Suprapubic skin (tissue), 4 donors: Measurements from ENCODE around the gene CENPN. TPM values are rescaled to one million over a fixed set of nuclear protein-coding genes. Genes with fewer than 3 reads are reported as not detected.

Source experiments
- DNase-seq, 2 donors: peaks; one replicate each; pipeline ENCODE4 v3.0.0-alpha.2; 2019; ENCODE audit warnings: low spot score in 2 of 2
- H3K27ac ChIP-seq: fragments of 200-600 bp; sonication (generic); one replicate; pipeline ENCODE4 v1.5.1; 2019
- H3K27me3 ChIP-seq: fragments of 200-600 bp; sonication (generic); one replicate; pipeline ENCODE4 v1.5.1; 2019
- H3K36me3 ChIP-seq: fragments of 200-600 bp; sonication (generic); one replicate; pipeline ENCODE4 v1.5.1; 2019
- H3K4me1 ChIP-seq: fragments of 200-600 bp; sonication (generic); one replicate; pipeline ENCODE4 v1.5.1; 2019
- H3K4me3 ChIP-seq: fragments of 200-600 bp; sonication (generic); one replicate; pipeline ENCODE4 v1.5.1; 2019; ENCODE audit warnings: mild to moderate bottlenecking
- H3K9me3 ChIP-seq: fragments of 200-600 bp; sonication (generic); one replicate; pipeline ENCODE4 v1.5.1; 2019
- EP300 ChIP-seq: sonication (generic); formaldehyde crosslinking; IDR thresholded peaks from one replicate; pipeline ENCODE4 v1.6.1; 2017; ENCODE audit warnings: antibody characterized with exemption
- POLR2A ChIP-seq, 2 donors: fragments of 450-650 bp; IDR thresholded peaks; one replicate each; pipeline ENCODE4 v1.6.1; 2017; ENCODE audit warnings: antibody characterized with exemption in 2 of 2, mild to moderate bottlenecking in 2 of 2, moderate library complexity in 2 of 2
- POLR2AphosphoS5 ChIP-seq, 3 donors: sonication (generic); formaldehyde crosslinking; IDR thresholded peaks; one replicate each; pipeline ENCODE4 v1.6.1; 2017; ENCODE audit warnings: antibody characterized with exemption in 3 of 3
- WGBS: methylation state at CpG from one replicate; pipeline ENCODE4 v1.1.5; 2018; 5-methylcytosine and 5-hydroxymethylcytosine counted together
- total RNA-seq, 4 donors: library from RNA; depleted of rRNA; stranded (reverse); fragments of >200 nt; gene quantifications; one replicate each; pipeline ENCODE4 v1.1.0, GENCODE V29; 2016
- TF ChIP-seq, protein P1 (sequence below), 2 donors: fragments of 200-600 bp in 1 of 2; fragments of 450-650 bp in 1 of 2; sonication (generic) in 1 of 2; IDR thresholded peaks; one replicate each; pipeline ENCODE4 v1.5.1; 2016 to 2019; ENCODE audit warnings: antibody characterized with exemption in 2 of 2, mild to moderate bottlenecking in 1 of 2, moderate library complexity in 1 of 2

CENPN gene
- total RNA-seq, 4 donors from 2014 or later: 2.5 to 7.6 (median 5.5) TPM

DNA sequence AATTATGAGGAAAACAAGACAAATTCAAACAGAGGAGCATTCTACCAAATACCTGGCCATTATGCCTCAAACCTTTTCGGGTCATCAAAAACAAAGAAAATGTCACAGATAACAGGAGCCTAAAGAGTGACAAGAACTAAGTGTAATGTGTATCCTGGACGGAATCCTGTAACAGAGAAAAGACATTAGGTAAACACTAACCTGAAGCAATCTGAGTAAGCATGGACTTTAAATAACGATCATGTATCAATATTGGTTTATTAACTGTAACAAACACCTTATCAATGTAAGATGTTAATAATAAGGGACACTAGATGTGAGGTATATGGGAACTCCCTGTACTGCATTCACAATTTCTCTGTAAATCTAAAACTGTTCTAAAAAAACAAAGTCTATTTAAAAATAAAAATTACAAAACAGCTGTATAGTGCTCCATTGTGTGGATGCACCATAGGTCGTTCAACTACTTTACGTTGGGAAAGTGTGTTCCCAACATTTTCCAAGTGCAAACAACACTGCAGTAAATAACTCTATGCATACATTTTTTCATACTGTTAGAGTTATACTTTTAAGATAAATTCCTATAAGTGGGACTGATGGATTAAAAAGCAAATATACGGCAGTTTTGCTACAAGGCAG is 15.1 kb upstream of the CENPN start:
- TF ChIP-seq POLR2AphosphoS5 (IDR thresholded peaks at IDR 0.05) (no peak), EP300 (no peak), POLR2A (IDR thresholded peaks at IDR 0.05) (no peak)
- TF ChIP-seq, protein P1, sequence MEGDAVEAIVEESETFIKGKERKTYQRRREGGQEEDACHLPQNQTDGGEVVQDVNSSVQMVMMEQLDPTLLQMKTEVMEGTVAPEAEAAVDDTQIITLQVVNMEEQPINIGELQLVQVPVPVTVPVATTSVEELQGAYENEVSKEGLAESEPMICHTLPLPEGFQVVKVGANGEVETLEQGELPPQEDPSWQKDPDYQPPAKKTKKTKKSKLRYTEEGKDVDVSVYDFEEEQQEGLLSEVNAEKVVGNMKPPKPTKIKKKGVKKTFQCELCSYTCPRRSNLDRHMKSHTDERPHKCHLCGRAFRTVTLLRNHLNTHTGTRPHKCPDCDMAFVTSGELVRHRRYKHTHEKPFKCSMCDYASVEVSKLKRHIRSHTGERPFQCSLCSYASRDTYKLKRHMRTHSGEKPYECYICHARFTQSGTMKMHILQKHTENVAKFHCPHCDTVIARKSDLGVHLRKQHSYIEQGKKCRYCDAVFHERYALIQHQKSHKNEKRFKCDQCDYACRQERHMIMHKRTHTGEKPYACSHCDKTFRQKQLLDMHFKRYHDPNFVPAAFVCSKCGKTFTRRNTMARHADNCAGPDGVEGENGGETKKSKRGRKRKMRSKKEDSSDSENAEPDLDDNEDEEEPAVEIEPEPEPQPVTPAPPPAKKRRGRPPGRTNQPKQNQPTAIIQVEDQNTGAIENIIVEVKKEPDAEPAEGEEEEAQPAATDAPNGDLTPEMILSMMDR (IDR thresholded peaks at IDR 0.05): no peak
- WGBS: 63% methylated on average over 6 of the region's 6 CpGs
- peaks cover 4% of the 10 kb centered on the region for H3K4me1 ChIP-seq

DNA sequence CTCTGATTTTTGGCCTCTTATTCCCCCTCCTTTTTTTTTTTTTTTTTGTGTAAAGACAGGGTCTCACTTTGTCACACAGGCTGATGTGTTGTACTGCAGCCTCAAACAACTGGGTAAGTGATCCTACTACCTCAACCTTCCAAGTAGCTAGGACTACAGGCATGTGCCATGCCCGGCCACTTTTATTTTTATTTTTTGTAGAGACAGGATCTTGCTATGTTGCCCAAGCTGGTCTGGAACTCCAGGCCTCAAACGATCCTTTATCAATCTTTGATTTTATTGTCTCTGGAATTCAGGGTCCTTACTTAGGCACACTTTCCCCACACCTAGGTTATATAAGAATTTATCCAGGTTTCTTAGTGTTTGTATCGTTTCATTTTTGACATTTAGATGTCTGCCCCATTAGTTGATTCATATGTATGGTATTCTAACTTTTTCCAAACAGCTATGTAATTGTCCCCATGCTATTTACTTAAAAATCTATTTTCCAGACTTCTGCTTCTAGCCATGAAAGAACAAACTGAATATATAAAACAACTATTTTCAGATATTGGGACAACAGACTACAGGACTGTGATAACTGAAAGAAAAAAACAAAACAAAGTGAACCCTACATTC is 14.2 kb upstream of the CENPN start:
- peaks cover 4% of the 10 kb centered on the region for H3K4me1 ChIP-seq
- H3K27ac ChIP-seq: no peak overlapping the region
- 39% methylated on average over 3 of the region's 3 CpGs for WGBS
- no peaks in the 10 kb centered on the region for H3K27me3 ChIP-seq
- H3K4me3 ChIP-seq: no peak overlapping the region
- TF ChIP-seq POLR2AphosphoS5 (IDR thresholded peaks at IDR 0.05) (no peak), POLR2A (IDR thresholded peaks at IDR 0.05) (no peak), EP300 (no peak)
- TF ChIP-seq, protein P1 (IDR thresholded peaks at IDR 0.05): no peak
- DNase-seq: no peak
- no peaks in the 10 kb centered on the region for H3K9me3 ChIP-seq
- H3K36me3 ChIP-seq: no peaks in the 10 kb centered on the region

More for the DNA sequence above, 15.1 kb upstream of the CENPN start:
- H3K27me3 ChIP-seq: no peaks in the 10 kb centered on the region
- no peak overlapping the region for H3K27ac ChIP-seq
- no peak for DNase-seq
- H3K4me3 ChIP-seq: no peak overlapping the region
- H3K36me3 ChIP-seq: no peaks in the 10 kb centered on the region
- H3K9me3 ChIP-seq: no peaks in the 10 kb centered on the region

DNA sequence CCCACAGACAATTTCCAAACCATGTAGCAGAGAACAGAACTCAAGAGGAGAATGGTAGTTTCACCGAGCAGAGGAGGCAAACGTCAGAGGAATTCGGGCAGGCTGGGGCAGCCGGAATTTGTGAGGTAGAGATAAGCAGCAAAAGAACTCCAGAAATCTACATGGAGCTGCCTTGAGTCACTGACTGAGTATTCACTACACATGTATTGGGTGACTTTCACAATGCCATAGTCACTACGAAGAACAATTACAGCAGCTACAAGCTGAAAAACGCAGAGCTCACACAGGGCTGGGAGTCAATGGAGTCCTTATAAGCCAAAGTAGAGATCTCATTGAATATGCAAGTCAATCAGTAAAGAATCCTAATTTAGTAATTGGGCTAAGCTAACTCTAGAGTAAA is 13.7 kb upstream of the CENPN start:
- H3K4me1 ChIP-seq: peaks cover 4% of the 10 kb centered on the region
- H3K36me3 ChIP-seq: no peaks in the 10 kb centered on the region
- no peaks in the 10 kb centered on the region for H3K9me3 ChIP-seq
- H3K27ac ChIP-seq: no peak overlapping the region
- no peak overlapping the region for H3K4me3 ChIP-seq
- no peak for DNase-seq
- TF ChIP-seq EP300: no peak
- 37% methylated on average over 6 of the region's 6 CpGs for WGBS
- H3K27me3 ChIP-seq: no peaks in the 10 kb centered on the region

DNA sequence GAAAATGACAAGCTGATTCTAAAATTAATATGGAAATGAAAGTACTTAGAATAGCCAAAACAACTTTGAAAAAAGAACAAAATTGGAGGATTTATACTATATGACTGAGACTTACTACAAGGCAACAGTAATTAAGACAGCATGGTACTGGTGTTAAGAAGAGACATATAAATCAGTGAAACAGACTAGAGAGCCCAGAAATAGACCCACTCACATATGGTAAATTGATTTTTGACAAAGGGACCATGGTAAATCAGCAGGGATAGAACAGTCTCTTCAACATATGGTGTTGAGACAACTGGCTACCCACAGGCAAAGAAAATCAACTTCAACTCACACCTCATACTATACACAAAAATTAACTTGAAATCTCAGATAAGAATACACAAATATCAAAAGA is 13.2 kb upstream of the CENPN start:
- no peaks in the 10 kb centered on the region for H3K9me3 ChIP-seq
- DNase-seq: no peak
- no peak overlapping the region for H3K4me3 ChIP-seq
- H3K27me3 ChIP-seq: no peaks in the 10 kb centered on the region
- no peaks in the 10 kb centered on the region for H3K36me3 ChIP-seq
- no peak for TF ChIP-seq EP300
- TF ChIP-seq, protein P1 (IDR thresholded peaks at IDR 0.05): no peak
- TF ChIP-seq POLR2A (IDR thresholded peaks at IDR 0.05): no peak
- no peak for TF ChIP-seq POLR2AphosphoS5 (IDR thresholded peaks at IDR 0.05)
- H3K27ac ChIP-seq: no peak overlapping the region
- peaks cover 4% of the 10 kb centered on the region for H3K4me1 ChIP-seq

DNA sequence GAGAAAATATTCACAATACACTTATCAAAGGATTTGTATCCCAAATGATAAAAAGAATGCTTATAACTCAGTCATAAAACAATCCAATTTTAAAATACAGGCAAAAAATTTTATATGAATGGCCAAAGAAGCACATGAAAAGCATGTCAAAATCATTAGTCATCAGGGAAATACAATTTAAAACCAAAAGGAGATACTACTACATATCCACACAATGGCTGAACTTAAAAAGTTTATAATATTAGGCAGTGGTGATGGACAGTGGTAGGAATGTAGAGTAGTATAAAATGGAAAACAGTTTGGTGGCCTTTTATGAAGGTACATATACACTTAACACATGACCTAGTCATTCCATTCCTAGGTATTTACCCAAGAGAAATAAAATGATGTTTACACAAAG is 12.6 kb upstream of the CENPN start:
- H3K9me3 ChIP-seq: no peaks in the 10 kb centered on the region
- no peaks in the 10 kb centered on the region for H3K36me3 ChIP-seq
- TF ChIP-seq POLR2A (IDR thresholded peaks at IDR 0.05): no peak
- TF ChIP-seq, protein P1 (IDR thresholded peaks at IDR 0.05): no peak
- no peak for TF ChIP-seq POLR2AphosphoS5 (IDR thresholded peaks at IDR 0.05)
- no peak for TF ChIP-seq EP300
- DNase-seq: no peak
- H3K4me1 ChIP-seq: peaks cover 4% of the 10 kb centered on the region
- H3K27ac ChIP-seq: no peak overlapping the region
- H3K4me3 ChIP-seq: no peak overlapping the region
- H3K27me3 ChIP-seq: no peaks in the 10 kb centered on the region
